ENCODE data around the gene GRK5.

Gene GRK5

GRCh38 chr10:119211625-119212441, 4.5 kb downstream of the GRK5 start:
- H3K36me3 ChIP-seq (replicated peaks; ENCODE audit: insufficient read depth, low read length) = no peaks in the 10 kb centered on the region
- no peaks in the 10 kb centered on the region for H3K27me3 ChIP-seq (replicated peaks; ENCODE audit: insufficient read depth, low read length)
- peak overlapping the region; percentile 45; the same call in 1 of the 2 replicates for H3K27ac ChIP-seq (ENCODE audit: low read length)
- no peaks in the 10 kb centered on the region for H4K20me1 ChIP-seq (ENCODE audit: insufficient read depth, low read length)
- H3F3A ChIP-seq (ENCODE audit: insufficient read depth, low read length) = peaks cover 18% of the 10 kb centered on the region
- peak overlapping the region; percentile 4; the same call in 1 of the 2 replicates for H3K9ac ChIP-seq (ENCODE audit: low read length)
- peak overlapping the region; percentile 60 for H3K4me2 ChIP-seq (ENCODE audit: low read depth, low read length)
- H3K9me3 ChIP-seq (replicated peaks; ENCODE audit: insufficient read depth, low read length) = no peaks in the 10 kb centered on the region
- peak overlapping the region; percentile 56 for H2AFZ ChIP-seq (ENCODE audit: low read length)
- TF ChIP-seq EZH2 (optimal IDR thresholded peaks at IDR 0.05; ENCODE audit: low read depth, low read length) (no peak), EZH2phosphoT487 (IDR thresholded peaks at IDR 0.05; ENCODE audit: low read length) (no peak)
- TF ChIP-seq, protein P1, sequence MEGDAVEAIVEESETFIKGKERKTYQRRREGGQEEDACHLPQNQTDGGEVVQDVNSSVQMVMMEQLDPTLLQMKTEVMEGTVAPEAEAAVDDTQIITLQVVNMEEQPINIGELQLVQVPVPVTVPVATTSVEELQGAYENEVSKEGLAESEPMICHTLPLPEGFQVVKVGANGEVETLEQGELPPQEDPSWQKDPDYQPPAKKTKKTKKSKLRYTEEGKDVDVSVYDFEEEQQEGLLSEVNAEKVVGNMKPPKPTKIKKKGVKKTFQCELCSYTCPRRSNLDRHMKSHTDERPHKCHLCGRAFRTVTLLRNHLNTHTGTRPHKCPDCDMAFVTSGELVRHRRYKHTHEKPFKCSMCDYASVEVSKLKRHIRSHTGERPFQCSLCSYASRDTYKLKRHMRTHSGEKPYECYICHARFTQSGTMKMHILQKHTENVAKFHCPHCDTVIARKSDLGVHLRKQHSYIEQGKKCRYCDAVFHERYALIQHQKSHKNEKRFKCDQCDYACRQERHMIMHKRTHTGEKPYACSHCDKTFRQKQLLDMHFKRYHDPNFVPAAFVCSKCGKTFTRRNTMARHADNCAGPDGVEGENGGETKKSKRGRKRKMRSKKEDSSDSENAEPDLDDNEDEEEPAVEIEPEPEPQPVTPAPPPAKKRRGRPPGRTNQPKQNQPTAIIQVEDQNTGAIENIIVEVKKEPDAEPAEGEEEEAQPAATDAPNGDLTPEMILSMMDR (IDR thresholded peaks at IDR 0.05; ENCODE audit: low read length) = no peak
- H3K79me2 ChIP-seq (ENCODE audit: low read length) = 0 out of 2 replicates have a peak, but pooled peaks cover 6% of the 10 kb centered on the region
- peak; percentile 72 for DNase-seq
- peaks cover 34% of the 10 kb centered on the region for H3K4me1 ChIP-seq (ENCODE audit: low read length)
- H3K4me3 ChIP-seq (ENCODE audit: low read length) = peak overlapping the region; percentile 24
- no peaks in the 10 kb centered on the region for H3K9me2 ChIP-seq (replicated peaks; ENCODE audit: insufficient read depth, low read length)

DNA sequence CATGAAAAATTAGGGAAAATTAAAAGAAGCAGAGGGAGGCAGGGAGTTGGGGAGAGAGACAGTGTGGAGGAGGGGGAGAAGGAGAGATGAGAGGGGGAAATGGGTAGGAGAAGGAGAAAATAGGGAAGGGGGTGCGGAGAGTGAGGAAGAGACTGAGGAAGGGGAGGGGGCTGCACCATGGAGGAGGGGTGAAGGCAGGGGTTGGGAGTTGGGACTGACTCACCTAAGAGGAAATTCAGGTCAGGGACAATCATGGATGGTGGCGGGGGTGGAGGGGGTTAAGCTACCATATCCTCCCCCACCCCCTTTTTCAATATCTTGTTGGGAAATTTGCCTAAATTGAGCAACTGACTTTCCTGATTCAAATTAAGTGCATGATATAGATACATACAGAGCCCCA, 8.0 kb downstream of the GRK5 start:
- no peaks in the 10 kb centered on the region for H3K9me3 ChIP-seq (replicated peaks; ENCODE audit: insufficient read depth, low read length)
- H3K27me3 ChIP-seq (replicated peaks; ENCODE audit: insufficient read depth, low read length) = no peaks in the 10 kb centered on the region
- no peak for DNase-seq
- H3K4me3 ChIP-seq (ENCODE audit: low read length) = no peak overlapping the region
- no peak for TF ChIP-seq EZH2phosphoT487 (IDR thresholded peaks at IDR 0.05; ENCODE audit: low read length)
- TF ChIP-seq, protein P1 (IDR thresholded peaks at IDR 0.05; ENCODE audit: low read length) = no peak
- TF ChIP-seq EZH2 (optimal IDR thresholded peaks at IDR 0.05; ENCODE audit: low read depth, low read length) = no peak
- no peak overlapping the region for H3K4me2 ChIP-seq (ENCODE audit: low read depth, low read length)
- H3K9ac ChIP-seq (ENCODE audit: low read length) = no peak overlapping the region
- no peaks in the 10 kb centered on the region for H3K9me2 ChIP-seq (replicated peaks; ENCODE audit: insufficient read depth, low read length)
- H3K27ac ChIP-seq (ENCODE audit: low read length) = no peak overlapping the region
- H4K20me1 ChIP-seq (ENCODE audit: insufficient read depth, low read length) = no peaks in the 10 kb centered on the region
- no peaks in the 10 kb centered on the region for H3K36me3 ChIP-seq (replicated peaks; ENCODE audit: insufficient read depth, low read length)
- no peak overlapping the region for H2AFZ ChIP-seq (ENCODE audit: low read length)
- H3F3A ChIP-seq (ENCODE audit: insufficient read depth, low read length) = peaks cover 13% of the 10 kb centered on the region
- peaks cover 18% of the 10 kb centered on the region for H3K4me1 ChIP-seq (ENCODE audit: low read length)
- H3K79me2 ChIP-seq (ENCODE audit: low read length) = no peaks in the 10 kb centered on the region

DNA sequence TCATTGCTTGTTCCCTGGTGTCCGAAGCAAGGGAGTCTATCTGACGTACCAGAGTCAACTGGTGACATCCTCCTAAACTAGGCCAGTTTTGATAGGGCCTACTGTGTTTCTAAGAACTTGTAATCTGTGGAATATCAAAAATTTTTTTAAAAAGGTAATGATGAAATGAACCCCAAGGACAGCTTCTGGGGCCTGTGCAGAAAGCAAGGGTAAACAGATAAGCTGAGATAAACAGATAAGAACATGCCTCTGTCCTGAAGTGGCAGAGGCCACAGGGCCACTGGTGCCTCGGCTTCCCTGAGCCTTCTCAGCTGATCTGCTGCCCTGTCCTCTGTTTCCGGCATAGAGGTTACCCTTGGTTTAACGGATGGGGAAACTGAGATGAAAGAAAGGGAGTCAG, 8.8 kb downstream of the GRK5 start:
- Histone ChIP-seq H3K36me3 (replicated peaks; ENCODE audit: insufficient read depth, low read length) (no peaks in the 10 kb centered on the region), H3K27me3 (replicated peaks; ENCODE audit: insufficient read depth, low read length) (no peaks in the 10 kb centered on the region), H3K79me2 (ENCODE audit: low read length) (no peaks in the 10 kb centered on the region), H3K27ac (ENCODE audit: low read length) (no peak overlapping the region), H3F3A (ENCODE audit: insufficient read depth, low read length) (peaks cover 13% of the 10 kb centered on the region), H3K4me3 (ENCODE audit: low read length) (no peak overlapping the region), H2AFZ (ENCODE audit: low read length) (no peak overlapping the region), H4K20me1 (ENCODE audit: insufficient read depth, low read length) (no peaks in the 10 kb centered on the region), H3K4me1 (ENCODE audit: low read length) (peaks cover 17% of the 10 kb centered on the region), H3K9me3 (replicated peaks; ENCODE audit: insufficient read depth, low read length) (no peaks in the 10 kb centered on the region), H3K9ac (ENCODE audit: low read length) (no peak overlapping the region), H3K9me2 (replicated peaks; ENCODE audit: insufficient read depth, low read length) (no peaks in the 10 kb centered on the region), H3K4me2 (ENCODE audit: low read depth, low read length) (no peak overlapping the region)
- no peak for DNase-seq
- TF ChIP-seq, protein P1 (IDR thresholded peaks at IDR 0.05; ENCODE audit: low read length) = no peak
- TF ChIP-seq EZH2 (optimal IDR thresholded peaks at IDR 0.05; ENCODE audit: low read depth, low read length) (no peak), EZH2phosphoT487 (IDR thresholded peaks at IDR 0.05; ENCODE audit: low read length) (no peak)

All from MM.1S (cell line).